ENCODE data around the gene CDKN1B.
A peak's percentile ranks its signal among the peaks of the same experiment; 100 is the strongest.

Gene CDKN1B

GRCh38 chr12:12722435-12723148 lies 5.4 kb downstream of the CDKN1B start:
- peak overlapping the region; percentile 55 for H3K4me3 ChIP-seq (ENCODE audit: low read depth, low read length)
- DNase-seq (ENCODE audit: low read depth), result peak; percentile 52
- TF ChIP-seq, protein P1, sequence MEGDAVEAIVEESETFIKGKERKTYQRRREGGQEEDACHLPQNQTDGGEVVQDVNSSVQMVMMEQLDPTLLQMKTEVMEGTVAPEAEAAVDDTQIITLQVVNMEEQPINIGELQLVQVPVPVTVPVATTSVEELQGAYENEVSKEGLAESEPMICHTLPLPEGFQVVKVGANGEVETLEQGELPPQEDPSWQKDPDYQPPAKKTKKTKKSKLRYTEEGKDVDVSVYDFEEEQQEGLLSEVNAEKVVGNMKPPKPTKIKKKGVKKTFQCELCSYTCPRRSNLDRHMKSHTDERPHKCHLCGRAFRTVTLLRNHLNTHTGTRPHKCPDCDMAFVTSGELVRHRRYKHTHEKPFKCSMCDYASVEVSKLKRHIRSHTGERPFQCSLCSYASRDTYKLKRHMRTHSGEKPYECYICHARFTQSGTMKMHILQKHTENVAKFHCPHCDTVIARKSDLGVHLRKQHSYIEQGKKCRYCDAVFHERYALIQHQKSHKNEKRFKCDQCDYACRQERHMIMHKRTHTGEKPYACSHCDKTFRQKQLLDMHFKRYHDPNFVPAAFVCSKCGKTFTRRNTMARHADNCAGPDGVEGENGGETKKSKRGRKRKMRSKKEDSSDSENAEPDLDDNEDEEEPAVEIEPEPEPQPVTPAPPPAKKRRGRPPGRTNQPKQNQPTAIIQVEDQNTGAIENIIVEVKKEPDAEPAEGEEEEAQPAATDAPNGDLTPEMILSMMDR (IDR thresholded peaks at IDR 0.05; ENCODE audit: insufficient read depth, low read depth, low read length, missing control alignments), result no peak

DNA sequence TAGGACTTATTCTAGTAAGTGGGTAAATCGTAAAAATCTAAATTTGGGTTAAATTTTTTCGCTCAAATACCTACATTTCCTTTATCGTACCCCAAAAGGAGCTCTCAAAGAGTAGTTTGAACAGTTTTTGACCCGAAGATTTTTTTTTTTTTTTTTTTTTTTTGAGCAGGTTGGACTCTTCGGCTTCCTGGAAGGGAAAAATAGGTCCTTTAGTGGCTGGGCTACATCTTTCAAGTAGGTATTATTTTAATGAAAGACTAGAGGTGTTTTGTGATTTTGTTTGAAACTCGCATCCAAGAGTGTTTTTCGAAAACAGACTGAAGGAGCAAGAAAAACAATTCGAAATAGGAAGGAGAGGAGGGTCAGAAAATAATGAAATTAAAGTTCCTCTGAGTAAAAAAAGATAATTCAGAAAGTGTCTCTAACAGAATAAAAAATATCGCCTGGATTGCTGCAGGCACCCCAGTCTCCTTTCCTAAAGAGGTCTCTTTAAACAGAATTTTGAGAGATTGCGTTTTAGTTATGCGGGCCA lies 6.0 kb downstream of the CDKN1B start:
- peak overlapping the region; percentile 55 for H3K4me3 ChIP-seq (ENCODE audit: low read depth, low read length)
- peak; percentile 33 for DNase-seq (ENCODE audit: low read depth)
- TF ChIP-seq, protein P1 (IDR thresholded peaks at IDR 0.05; ENCODE audit: insufficient read depth, low read depth, low read length, missing control alignments), result no peak

DNA sequence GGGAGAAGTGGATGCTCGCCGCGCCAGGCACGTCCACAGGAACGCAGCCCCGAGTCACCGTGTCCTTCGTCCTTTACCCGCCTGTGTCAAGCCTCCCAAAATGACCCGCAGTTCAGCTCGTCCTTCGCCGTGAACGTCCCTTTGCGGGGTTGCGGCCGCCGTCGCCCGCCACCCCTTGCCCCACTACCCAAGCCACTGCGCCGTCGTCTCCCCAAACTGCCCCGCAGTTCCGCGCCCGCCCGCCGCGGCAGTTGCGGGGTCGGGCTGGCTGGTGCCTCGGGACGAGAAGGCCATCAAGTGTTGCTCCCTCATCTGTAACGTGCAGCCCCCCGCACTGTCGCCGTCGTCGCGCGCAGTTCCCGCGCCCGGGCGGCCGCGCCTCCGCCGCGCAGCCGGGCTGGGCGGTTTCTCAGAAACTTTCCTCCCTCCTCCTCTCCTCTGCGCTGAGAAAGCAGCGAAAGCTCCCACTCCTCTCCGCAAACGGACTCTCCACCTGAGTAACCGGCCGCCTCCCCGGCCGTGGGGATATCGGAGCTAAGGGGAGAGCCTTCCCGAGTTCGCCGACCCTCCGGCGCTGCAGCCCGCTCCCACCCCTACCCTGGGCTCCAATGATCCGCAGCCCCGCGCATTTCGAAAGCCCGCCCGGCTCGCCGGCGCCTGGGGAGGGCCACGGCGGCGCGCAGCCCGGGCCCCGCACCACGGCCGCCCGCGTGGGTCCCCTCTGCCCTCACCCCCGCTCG lies 6.7 kb downstream of the CDKN1B start:
- TF ChIP-seq, protein P1 (IDR thresholded peaks at IDR 0.05; ENCODE audit: insufficient read depth, low read depth, low read length, missing control alignments), result no peak
- peak; percentile 54 for DNase-seq (ENCODE audit: low read depth)
- peak overlapping the region; percentile 55 for H3K4me3 ChIP-seq (ENCODE audit: low read depth, low read length)

DNA sequence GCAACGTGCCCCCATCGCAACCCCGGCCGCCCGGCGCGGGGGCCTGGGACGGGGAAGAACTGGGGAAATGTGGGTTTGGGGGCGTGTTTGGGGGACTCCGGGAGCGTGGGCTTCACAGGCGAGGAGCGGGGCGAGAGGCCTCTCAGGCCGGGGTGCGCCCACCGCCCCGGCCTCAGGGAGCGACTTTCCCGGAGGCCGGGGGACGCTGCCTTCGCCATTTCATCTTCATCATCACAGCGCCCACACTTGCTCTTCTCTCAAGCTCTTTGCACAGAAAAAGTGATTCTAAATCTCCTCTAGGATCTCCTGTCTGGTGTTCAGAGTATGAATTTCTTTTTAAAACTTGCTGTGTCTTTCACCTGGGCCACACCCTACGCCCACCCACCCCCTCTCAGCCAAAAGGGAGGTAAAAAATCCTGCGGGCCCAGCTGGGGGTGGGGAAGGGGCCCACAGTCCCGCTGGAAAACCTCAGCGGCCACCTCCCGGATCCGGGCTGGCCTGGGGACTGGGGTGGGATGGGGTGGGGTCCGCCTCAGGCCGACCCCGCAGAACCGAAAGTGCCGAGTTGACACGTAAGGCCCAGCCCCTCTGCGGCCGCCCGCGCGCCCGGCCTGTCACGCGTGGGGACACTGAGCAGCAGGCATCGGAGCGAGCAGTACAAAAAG lies 7.4 kb downstream of the CDKN1B start:
- peak overlapping the region; percentile 55 for H3K4me3 ChIP-seq (ENCODE audit: low read depth, low read length)

GRCh38 chr12:12725086-12725955 lies 8.2 kb downstream of the CDKN1B start:
- TF ChIP-seq, protein P1 (IDR thresholded peaks at IDR 0.05; ENCODE audit: insufficient read depth, low read depth, low read length, missing control alignments), result no peak
- peak overlapping the region; percentile 55 for H3K4me3 ChIP-seq (ENCODE audit: low read depth, low read length)
- DNase-seq (ENCODE audit: low read depth), result peak; percentile 100

More for the DNA sequence above, 7.4 kb downstream of the CDKN1B start:
- TF ChIP-seq, protein P1 (IDR thresholded peaks at IDR 0.05; ENCODE audit: insufficient read depth, low read depth, low read length, missing control alignments), result no peak
- DNase-seq (ENCODE audit: low read depth), result no peak

DNA sequence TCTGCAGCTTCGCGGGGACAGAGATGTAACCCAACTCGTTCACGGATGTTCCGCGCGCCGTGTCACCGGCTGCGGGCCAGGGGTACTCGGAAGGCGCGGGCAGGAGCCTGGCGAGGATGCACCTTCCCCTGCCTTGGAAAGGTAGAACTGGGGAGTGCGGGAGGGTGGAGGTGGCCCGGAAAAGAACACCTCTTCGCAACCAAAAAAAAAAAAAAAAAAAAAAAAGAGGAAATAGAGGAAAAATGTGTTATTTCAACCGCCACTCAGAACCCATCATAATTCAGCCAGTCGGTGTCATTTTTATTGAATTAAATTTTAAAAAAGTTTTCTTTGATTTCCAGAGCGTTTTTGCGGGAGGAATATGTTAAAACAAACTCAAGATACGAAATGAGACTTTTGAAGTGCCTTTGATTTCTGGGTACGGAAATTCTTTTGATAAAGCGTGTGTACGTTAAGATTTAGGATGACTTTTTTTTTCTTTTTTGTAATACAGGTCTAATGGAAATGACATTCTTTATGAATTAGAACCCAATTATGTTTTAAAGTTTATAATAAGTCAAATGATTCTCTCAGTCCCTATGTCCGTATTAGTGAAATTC lies 8.9 kb downstream of the CDKN1B start:
- TF ChIP-seq, protein P1 (IDR thresholded peaks at IDR 0.05; ENCODE audit: insufficient read depth, low read depth, low read length, missing control alignments), result no peak
- no peak for DNase-seq (ENCODE audit: low read depth)
- H3K4me3 ChIP-seq (ENCODE audit: low read depth, low read length), result peak overlapping the region; percentile 55

Data from GM12865 (cell line).